Measurements from ENCODE around the gene OASL.
"Not testable (repeated sequence)": the region's sequence is repeated elsewhere in the genome, so short reads cannot be mapped to it uniquely, and the experiment has no call there.

The OASL gene, protein sequence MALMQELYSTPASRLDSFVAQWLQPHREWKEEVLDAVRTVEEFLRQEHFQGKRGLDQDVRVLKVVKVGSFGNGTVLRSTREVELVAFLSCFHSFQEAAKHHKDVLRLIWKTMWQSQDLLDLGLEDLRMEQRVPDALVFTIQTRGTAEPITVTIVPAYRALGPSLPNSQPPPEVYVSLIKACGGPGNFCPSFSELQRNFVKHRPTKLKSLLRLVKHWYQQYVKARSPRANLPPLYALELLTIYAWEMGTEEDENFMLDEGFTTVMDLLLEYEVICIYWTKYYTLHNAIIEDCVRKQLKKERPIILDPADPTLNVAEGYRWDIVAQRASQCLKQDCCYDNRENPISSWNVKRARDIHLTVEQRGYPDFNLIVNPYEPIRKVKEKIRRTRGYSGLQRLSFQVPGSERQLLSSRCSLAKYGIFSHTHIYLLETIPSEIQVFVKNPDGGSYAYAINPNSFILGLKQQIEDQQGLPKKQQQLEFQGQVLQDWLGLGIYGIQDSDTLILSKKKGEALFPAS

GRCh38 chr12:121038861-121039668, at the start of gene OASL:
Gene OASL (minus strand): TSS chr12:121039246. CDS start chr12:121038971, 275 bp downstream.
- DNase-seq (ENCODE audit: low read depth in 2 of 2) = peak in 1 of 2 donors; percentile 61

- no peak for DNase-seq (ENCODE audit: low read depth in 2 of 2)
These were observed 49.1 kb upstream of the OASL start for GRCh38 chr12:121088195-121088585.

DNA sequence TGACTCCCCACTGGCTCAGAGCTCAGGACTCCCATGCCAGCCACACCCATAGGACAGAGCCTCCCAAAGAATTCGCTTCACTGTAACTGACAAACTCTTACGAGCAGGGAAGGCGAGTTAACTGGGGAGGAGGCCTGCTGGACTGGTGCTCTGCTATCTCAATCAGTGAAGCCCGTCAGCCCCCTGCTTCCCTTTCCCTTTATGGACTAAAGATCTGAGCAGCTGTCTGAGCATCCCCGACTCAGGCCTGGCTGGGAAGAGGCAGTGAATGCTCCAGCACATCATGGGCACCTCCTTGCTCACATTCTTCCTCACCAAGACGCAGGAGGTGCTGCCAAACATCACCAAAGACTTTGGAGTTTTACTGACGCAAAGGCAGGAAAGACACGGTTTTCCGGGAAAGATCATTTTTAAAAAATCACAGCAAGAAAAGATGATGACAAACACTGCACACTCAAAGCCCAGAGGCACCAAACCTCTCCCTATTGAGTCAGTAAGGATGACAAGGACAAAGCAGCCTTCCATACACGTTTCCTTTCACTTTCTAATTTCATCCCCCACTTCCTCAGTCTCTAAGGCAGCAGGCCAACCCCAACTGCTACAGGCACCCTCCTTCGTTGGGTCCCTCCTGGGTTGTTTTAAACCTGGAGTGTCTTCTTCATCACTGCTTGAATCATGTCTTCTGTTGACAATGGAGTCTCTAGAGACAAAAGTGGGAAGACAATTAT, 48.6 kb upstream of the OASL start:
- DNase-seq (ENCODE audit: low read depth in 2 of 2) = no peak

- no peak for DNase-seq (ENCODE audit: low read depth in 2 of 2)
These were observed 47.8 kb upstream of the OASL start for GRCh38 chr12:121086781-121087295.

- no peak for DNase-seq (ENCODE audit: low read depth in 2 of 2)
These were observed 46.7 kb upstream of the OASL start for GRCh38 chr12:121085506-121086353.

DNA sequence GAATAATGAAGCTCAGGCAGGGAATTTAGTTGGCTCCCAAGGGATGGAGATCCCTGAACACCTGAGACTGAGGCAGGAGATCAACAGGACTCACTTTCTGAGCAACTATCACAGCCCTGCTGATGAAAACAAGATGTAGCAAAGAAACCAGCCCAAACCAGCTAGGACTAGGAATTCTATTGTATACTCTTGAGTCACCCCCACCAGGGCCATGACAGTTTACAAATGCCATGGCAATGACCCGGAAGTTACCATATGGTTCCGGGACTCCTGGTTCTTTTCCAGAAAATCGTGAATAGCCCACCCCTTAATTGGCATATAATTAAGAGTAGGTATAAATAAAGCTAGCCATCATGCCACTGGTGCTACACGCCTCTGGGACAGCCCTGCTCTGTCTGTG, 46.0 kb upstream of the OASL start:
- no peak for DNase-seq (ENCODE audit: low read depth in 2 of 2)

- no peak for DNase-seq (ENCODE audit: low read depth in 2 of 2)
These were observed 45.2 kb upstream of the OASL start for GRCh38 chr12:121084229-121084628.

GRCh38 chr12:121080909-121081308, 41.9 kb upstream of the OASL start:
- DNase-seq (ENCODE audit: low read depth in 2 of 2) = no peak

- DNase-seq (ENCODE audit: low read depth in 2 of 2) = no peak
These were observed 40.8 kb upstream of the OASL start for GRCh38 chr12:121079736-121080272.

DNA sequence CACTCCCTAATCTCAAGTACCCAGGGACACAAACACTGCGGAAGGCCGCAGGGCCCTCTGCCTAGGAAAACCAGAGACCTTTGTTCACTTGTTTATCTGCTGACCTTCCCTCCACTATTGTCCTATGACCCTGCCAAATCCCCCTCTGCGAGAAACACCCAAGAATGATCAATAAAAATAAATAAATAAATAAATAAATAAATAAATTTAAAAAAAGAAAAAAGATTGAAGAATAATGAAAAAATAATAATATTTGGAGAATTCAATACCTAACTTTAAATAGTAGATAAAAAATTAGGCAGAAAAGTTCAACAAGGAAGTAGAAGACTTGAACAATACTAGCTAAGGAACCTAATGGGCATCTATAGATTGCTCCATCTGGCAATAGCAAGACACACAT, 38.4 kb upstream of the OASL start:
- not testable (repeated sequence) for DNase-seq (ENCODE audit: low read depth in 2 of 2)

- DNase-seq (ENCODE audit: low read depth in 2 of 2) = not testable (repeated sequence)
These were observed 36.9 kb upstream of the OASL start for GRCh38 chr12:121075911-121076310.

GRCh38 chr12:121072147-121072546, 33.1 kb upstream of the OASL start:
- no peak for DNase-seq (ENCODE audit: low read depth in 2 of 2)

- DNase-seq (ENCODE audit: low read depth in 2 of 2) = no peak
These were observed 30.2 kb upstream of the OASL start for GRCh38 chr12:121069206-121069605.

DNA sequence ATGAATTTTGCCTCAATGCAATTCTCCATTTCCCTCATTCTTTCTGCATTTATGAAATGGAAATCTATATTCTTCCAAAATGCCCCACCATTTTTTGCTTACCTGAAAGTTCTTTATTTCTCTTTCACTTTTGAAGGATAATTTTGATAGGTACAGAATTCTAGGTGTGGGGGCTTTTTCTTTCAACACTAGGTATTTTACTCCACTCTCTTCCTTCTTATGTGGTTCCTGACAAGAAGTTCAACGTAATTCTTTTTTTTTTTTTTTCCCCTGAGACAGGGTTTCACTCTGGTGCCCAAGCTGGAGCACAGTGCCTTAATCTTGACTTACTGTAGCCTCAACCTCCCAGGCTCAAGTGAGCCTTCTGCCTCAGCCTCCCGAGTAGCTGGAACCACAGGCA, 26.3 kb upstream of the OASL start:
- DNase-seq (ENCODE audit: low read depth in 2 of 2) = no peak

GRCh38 chr12:121064586-121064985, 25.5 kb upstream of the OASL start:
- DNase-seq (ENCODE audit: low read depth in 2 of 2) = not testable (repeated sequence)

DNA sequence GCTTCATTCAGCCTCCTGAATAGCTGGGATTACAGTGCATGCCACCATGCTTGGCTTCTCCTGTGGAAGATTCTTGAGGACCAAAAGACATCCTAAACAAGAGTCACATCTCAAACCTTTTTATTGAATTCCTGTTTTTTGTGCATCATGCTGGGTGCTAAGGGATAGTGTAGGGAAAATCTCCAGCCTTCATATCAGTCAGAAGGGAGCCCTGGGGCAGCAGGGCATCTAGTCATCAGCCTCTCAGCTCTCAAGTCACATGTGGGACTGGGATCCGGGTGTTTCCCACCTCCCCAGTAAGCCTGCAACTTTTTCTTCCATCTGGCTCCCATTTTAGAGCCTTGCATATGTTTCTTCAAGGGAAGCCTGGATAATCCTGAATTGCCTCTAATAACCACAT, 25.1 kb upstream of the OASL start:
- DNase-seq (ENCODE audit: low read depth in 2 of 2) = no peak

DNA sequence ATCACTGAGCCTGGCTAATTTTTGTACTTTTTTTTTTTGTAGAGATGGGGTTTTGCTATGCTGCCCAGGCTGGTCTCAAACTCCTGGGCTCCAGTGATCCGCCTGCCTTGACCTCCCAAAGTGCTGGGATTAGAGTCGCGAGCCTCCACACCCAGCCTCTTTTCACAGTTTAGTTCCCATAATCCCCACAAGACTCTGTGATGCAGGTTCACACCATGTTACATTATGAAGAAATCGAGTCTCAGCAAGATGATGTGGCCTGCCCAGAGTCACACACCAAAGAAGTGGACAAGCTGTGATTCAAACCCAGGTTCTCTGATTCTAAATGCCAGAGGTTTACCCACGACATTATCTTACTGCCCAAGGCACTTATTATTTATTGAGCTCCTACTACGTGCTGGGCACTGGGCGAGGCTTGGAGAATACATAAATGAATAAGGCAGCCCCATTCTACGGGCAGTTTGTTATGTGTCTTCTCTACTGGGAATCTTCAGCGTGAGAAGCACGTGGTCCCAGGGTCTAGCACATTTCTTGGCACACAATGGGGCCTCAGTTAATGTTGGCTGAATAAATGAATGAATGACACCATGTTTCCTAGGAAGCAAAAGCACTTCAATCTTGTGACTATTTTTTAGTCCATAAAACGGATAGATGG, 23.5 kb upstream of the OASL start:
- DNase-seq (ENCODE audit: low read depth in 2 of 2) = no peak

DNA sequence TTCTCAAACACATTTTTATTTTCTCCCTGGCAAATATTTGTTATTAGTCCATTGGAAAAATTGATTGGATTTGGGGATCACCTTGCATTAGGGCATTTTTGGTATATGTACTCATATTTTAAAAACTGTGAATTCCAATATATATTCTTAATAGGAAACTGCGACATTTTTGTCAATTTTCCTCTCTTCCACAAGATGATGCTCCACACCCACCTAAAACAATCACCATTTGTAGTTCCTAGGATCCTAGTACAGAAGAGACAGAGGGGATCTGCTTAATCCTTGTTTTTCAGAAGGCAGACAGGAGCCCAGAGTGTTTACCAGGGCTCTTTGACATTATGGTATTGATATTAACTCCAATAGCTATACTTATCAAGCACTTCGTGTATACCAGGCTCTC, 22.8 kb upstream of the OASL start:
- no peak for DNase-seq (ENCODE audit: low read depth in 2 of 2)

DNA sequence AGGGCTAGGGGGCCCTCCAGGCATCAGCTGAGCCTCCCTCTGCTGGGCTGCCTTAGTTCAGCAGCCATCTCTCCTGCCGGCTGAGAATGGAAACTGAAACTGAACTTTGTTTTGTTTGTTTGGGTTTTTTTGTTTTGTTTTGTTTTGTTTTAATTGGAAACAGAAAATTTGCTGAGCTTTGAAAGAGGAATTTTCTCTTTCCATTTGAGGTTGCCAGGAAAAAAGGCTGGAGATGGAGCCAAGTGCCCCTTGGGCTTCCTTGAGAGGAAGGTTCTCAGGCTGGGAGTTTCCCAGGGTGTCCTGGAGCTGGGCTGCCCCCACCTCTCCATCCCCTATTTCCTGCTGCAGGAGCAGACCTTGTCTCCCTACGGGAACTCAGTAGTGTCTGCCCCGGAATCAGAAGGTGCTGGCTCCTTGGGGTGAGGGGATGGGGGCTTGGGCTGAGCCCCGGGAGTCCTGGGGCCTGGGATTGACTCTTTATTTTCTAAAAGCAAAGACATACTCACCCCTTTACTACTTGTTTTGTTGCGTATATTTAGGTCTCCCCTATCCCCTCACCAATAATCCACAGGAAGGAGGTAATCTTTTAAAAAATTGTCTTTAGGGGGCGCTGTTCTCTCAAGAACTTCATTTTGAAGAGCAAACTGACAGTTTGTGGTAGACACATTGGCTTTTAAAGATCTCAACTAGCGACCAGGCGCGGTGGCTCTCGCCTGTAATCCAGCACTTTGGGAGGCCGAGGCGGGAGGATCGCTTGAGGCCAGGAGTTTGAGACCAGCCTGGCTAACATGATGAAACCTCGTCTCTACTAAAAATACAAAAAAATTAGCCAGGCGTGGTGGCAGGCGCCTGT, 21.3 kb upstream of the OASL start:
- DNase-seq (ENCODE audit: low read depth in 2 of 2) = no peak

Data from stimulated activated CD8-positive, alpha-beta memory T cell treated with anti-CD3 and anti-CD28 coated beads, Interleukin-7, amount 100 ng/mL, for 1 hour (primary cell).